ENCODE results near the gene SLC35F6. TPM values are rescaled to one million over a fixed set of nuclear protein-coding genes. Genes with fewer than 3 reads are reported as not detected.

The SLC35F6 gene
- total and polyA plus RNA-seq, 9 of the 15 experiments (the other 6 are each of a cell fraction or from before 2014, with no cell fraction given) = 11.9 to 47.3 (median 22.5) TPM

GRCh38 chr2:26767129-26767528 lies 3.0 kb downstream of the SLC35F6 start:
- intact Hi-C loops (cut with micrococcal nuclease) = loop anchor here (10.0 kb wide), 1 partner anchor 248 kb away; no protein-coding TSS in a partner anchor
- TF ChIP-seq USF1 (CRISPR knock-in tag; IDR thresholded peaks at IDR 0.05) = peak; percentile 55
- TF ChIP-seq RBFOX2 (IDR thresholded peaks at IDR 0.05; ENCODE audit: low read depth, low read length) = peak; percentile 43
- no peak for TF ChIP-seq CBFA2T2 (conservative IDR thresholded peaks at IDR 0.05)
- TF ChIP-seq PHB (CRISPR knock-in tag; IDR thresholded peaks at IDR 0.05) = no peak
- no peak for TF ChIP-seq GATAD2A (IDR thresholded peaks at IDR 0.05)
- no peak for TF ChIP-seq NR3C1 (CRISPR knock-in tag; IDR thresholded peaks at IDR 0.05)
- TF ChIP-seq MYC (IDR thresholded peaks at IDR 0.05; ENCODE audit: low read depth, low read length) = peak; percentile 48; the same call in 1 of the 2 replicates
- no peak for TF ChIP-seq MYC (CRISPR knock-in tag; IDR thresholded peaks at IDR 0.05; ENCODE audit: borderline replicate concordance, low read depth)
- peak; percentile 50; the same call in 1 of the 2 replicates for TF ChIP-seq TCF7 (IDR thresholded peaks at IDR 0.05; ENCODE audit: borderline replicate concordance)
- no peak for TF ChIP-seq BDP1 (IDR thresholded peaks at IDR 0.05; ENCODE audit: insufficient read depth, insufficient read length)
- TF ChIP-seq ZNF592 (IDR thresholded peaks at IDR 0.05) = peak; percentile 43; the same call in 1 of the 2 replicates
- TF ChIP-seq, protein P1, sequence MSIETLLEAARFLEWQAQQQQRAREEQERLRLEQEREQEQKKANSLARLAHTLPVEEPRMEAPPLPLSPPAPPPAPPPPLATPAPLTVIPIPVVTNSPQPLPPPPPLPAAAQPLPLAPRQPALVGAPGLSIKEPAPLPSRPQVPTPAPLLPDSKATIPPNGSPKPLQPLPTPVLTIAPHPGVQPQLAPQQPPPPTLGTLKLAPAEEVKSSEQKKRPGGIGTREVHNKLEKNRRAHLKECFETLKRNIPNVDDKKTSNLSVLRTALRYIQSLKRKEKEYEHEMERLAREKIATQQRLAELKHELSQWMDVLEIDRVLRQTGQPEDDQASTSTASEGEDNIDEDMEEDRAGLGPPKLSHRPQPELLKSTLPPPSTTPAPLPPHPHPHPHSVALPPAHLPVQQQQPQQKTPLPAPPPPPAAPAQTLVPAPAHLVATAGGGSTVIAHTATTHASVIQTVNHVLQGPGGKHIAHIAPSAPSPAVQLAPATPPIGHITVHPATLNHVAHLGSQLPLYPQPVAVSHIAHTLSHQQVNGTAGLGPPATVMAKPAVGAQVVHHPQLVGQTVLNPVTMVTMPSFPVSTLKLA (conservative IDR thresholded peaks at IDR 0.05) = peak in 1 of 2 experiments; percentile 46; a peak in 1 of 4 replicates
- TF ChIP-seq, protein P2, sequence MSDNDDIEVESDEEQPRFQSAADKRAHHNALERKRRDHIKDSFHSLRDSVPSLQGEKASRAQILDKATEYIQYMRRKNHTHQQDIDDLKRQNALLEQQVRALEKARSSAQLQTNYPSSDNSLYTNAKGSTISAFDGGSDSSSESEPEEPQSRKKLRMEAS (CRISPR knock-in tag; IDR thresholded peaks at IDR 0.05) = peak; percentile 44
- no peak for TF ChIP-seq GTF2E2 (tag; IDR thresholded peaks at IDR 0.05)
- peak; percentile 70 for TF ChIP-seq LEF1 (IDR thresholded peaks at IDR 0.05)
- peak; percentile 62; the same call in 1 of the 2 replicates for TF ChIP-seq CTBP1 (IDR thresholded peaks at IDR 0.05; ENCODE audit: borderline replicate concordance)
- no peak for TF ChIP-seq ZFP30 (CRISPR knock-in tag; IDR thresholded peaks at IDR 0.05; ENCODE audit: borderline replicate concordance)

More at GRCh38 chr2:26767129-26767528, 3.0 kb downstream of the SLC35F6 start:
- peak in 1 of 4 experiments; percentile 53 for DNase-seq (ENCODE audit: extremely low read depth in 1 of 4, low spot score in 3 of 4)
- Histone ChIP-seq H3K9ac (ENCODE audit: insufficient read depth in 1 of 2, low read depth in 2 of 2, low read length in 2 of 2) (peak overlapping the region; percentile 26 to 57; a peak in 3 of 4 replicates), H3K9me1 (ENCODE audit: control insufficient read depth, insufficient read depth, low read length) (no peaks in the 10 kb centered on the region), H3K9me3 (replicated peaks; ENCODE audit: control insufficient read depth, insufficient read depth, low read depth, low read length) (no peaks in the 10 kb centered on the region), H3K27ac (ENCODE audit: extremely low read depth, low read depth, low read length) (peak overlapping the region; percentile 66), H3K27me3 (ENCODE audit: control insufficient read depth in 2 of 2, insufficient read depth in 2 of 2, low read length in 2 of 2) (no peaks in the 10 kb centered on the region), H2AFZ (ENCODE audit: low read depth, low read length) (no peak overlapping the region), H3K4me1 (replicated peaks in 1 of 2; ENCODE audit: control insufficient read depth in 2 of 2, insufficient read depth in 2 of 2, low read length in 2 of 2) (peaks cover 69 to 71% of the 10 kb centered on the region in 2 experiments), H3K4me2 (ENCODE audit: insufficient read depth, low read length) (no peak overlapping the region; the same call in 1 of the 2 replicates), H3K36me3 (ENCODE audit: control insufficient read depth, insufficient read depth, low read length) (peaks cover 41% of the 10 kb centered on the region; the same call in 2 of the 3 replicates), H3K79me2 (ENCODE audit: control insufficient read depth, insufficient read depth, low read length) (peaks cover 82% of the 10 kb centered on the region), H4K20me1 (replicated peaks; ENCODE audit: control insufficient read depth, insufficient read depth, low read length) (peaks cover 1% of the 10 kb centered on the region; the same call in 1 of the 2 replicates), H3K4me3 (no peak overlapping the region)
- 38% methylated on average over 3 of the region's 5 CpGs for WGBS (ENCODE audit: insufficient coverage, low coverage, missing lambda C conversion rate)
- BruUV-seq (replicated peaks) = no TSS peak
- ChIA-PET POLR2A (interaction anchor here (1.6 kb wide), 1 partner anchor 9 kb away, joined by 4 read pairs; no protein-coding TSS in a partner anchor), CTCF (ENCODE audit: low intra/inter-chr PET ratio) (no interaction called here)
- ATAC-seq = no peak
- FAIRE-seq = no peak
- in situ Hi-C loops (cut with MboI) = no loop called here

Measured in K562 (cell line).